Activated CD8-positive, alpha-beta memory T cell treated with anti-CD3 and anti-CD28 coated beads for 48 hours (primary cell): ENCODE results near the gene SLC66A2.

Experiments
- DNase-seq, 3 experiments: peaks; one replicate each; pipeline ENCODE4 v3.0.0-alpha.2; 2020; ENCODE audit warnings: low read depth in 2 of 3, low spot score in 2 of 3

Gene SLC66A2

DNA sequence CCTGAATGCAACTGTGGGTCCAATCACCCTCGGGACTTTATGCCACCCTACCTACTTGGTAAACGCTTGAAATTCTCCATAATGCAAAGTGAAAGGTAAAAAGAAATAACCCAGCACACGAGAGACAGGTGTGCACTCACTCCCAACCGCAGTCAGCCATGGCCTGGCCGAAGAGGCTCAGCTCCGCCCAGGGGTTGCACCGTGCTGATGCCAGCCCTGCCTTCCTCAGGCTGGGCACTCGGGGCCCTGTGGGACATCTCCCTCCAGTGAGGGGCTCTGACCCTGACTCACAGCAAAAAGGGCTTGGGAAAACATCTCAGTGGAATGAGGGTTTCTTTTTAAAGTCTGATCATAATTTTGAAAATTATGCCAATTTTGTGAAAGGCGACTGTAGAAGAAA lies 13.3 kb downstream of the SLC66A2 start:
- DNase-seq: no peak

DNA sequence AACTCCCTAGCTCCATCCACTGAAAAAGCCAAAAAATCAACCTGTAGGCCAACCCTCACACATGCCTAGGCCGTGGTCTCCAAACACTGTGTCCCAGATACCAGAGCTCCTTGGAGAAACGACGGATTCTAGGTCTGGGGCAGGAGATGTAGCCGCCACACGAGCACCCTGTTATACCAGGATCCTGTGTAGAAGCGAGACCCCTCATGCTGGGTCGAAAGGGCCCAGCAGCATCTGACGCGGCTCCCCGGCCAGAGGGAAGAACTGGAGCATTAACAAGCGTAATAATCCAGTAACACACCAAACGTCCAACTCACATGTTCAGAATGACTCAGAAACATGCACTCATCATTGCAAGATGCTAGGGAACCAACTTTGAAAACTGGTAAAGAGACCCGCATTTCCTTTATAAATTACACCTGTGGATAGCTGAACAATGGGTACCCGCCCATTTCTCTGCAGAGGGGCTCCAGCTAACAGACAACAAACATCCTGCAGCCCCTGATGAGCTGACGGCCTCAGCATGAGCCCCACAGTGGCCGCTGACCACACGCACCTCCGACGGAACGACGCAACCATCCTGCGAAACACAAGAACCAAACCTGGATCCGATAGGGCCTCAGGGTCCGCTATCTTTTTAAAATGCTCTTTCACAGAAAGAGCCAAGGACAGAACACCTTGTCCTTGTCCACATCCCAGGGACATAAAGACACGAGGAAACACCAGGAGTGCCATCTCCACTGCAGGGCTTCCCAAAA lies 14.2 kb downstream of the SLC66A2 start:
- DNase-seq: no peak

DNA sequence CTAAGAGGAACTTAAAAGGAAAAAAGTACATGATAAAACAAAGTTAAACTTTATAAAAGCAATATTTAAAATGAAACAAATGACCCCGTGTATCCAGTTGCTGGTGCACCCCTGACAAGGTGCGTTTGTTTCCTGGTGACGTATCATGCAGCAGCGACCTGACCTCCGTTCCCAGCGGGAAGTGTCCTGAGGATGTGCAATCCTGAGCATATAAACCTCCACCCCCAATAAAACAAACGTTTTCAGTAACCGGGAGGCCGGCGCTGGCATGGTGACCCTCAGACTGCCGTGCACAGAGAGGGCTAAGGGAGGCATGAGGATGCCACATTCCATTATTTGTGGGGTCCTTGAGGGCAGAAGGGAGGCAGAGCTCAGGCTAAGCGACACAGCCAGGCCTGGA lies 14.8 kb downstream of the SLC66A2 start:
- no peak for DNase-seq

DNA sequence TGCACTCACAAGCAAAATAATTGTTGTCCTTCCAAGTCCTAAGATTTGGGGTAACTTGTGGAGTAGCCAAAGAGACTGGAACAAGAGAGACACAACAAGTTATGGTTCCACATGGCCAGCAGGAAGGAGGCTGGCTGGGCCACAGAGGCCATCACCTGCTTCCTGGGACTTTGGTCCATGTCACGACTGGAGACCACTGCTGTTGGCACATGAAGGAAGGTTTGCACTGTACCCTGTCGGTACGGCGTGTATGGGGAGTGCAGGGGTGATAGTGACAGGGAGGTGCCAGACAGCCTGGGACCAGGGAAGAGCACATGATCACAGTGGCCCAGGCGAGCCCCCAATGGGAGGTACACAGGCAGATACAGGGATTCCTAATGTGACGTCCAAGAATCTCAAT lies 15.5 kb downstream of the SLC66A2 start:
- no peak for DNase-seq

DNA sequence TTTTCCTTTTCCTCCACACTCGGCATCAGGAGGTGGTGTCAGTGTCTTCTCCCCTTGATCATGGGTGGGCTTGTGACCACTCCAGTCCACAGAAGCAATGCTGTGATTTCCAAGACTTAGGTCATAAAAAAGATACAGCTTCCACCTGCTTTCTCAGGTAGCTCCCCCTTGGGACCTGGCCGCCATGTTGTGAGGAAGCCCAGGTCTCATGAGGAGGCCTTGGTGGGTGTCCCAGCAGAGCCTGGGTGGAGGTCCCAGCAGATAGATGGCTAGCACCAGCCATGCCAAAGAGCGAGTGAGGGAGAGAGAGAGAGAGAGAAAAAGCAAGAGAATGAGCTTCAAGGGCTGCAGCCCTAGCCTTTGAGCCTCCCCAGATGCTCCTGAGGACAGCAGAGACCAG lies 16.0 kb downstream of the SLC66A2 start:
- no peak for DNase-seq

DNA sequence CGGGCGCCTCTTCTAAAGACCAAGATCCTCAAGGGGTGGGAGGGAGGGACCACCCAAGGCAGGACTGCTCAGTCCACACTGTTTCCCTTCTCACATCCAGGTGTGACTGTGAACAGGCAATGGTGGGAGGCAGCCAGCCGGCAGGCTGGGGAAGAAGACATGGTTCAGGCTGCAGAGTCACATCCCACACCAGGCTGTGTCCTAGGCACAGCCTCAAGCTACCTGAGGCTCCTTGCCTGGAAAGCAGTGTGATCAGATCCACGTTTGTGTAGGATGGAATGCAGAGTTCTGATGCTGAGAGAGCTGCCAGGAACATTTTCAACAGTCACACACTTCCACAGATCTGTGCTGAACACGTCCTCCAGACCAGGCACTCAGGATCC lies 16.4 kb downstream of the SLC66A2 start:
- no peak for DNase-seq

DNA sequence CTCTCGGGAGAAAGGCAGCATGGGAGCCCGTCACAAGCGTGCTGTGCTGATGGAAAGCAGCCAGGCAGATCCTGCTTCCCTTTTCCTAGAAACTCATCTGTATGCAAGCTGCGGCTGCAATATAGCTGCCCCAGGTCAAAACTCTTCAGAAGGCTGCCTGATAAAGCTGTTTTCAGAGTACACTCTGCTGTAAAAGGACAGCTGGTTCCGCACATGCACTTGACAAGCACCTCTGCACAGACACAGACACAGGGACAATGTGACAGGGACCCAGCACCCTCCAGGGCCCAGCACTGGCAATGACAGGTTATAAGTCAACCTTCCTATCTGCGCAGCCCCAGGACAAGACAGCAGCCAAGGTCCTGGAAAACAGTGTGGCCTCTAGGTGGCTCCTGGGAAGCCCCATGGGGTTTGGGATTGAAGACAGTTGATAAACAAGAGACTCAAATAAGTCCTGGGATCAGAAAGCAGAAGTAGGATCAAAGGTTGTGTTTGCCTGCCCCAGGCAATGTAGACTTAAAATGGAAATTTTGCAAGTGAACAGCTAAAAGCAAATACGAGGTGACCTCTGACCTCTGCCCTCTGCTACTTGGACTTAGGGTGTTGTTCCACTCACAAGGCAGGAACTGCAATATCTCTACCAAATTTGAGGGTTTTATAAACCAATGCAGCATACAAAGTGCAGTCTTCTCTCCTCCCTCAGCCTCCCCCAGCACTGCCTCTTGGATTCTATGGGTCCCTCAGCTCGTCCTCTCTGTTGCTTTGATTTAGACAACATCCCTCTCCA lies 16.9 kb downstream of the SLC66A2 start:
- DNase-seq: no peak

DNA sequence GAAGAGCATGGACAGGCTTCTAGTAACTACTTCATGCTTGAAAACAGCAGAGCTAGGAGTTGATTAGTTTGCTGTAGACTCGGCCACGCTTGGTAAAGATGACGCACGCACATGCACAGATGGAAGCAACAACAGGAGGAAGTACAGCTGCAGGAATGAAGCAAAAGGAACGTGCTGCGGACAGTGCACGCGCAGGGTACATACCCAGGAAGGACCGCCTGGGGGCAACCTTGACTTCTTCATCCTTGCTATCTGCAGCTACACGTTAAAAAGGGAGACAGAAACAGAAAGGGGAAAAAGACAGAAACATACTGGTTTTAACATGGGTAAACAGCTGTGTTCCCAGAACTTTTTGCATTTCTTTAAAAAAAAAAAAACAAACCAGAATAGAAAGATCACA lies 17.7 kb downstream of the SLC66A2 start:
- no peak for DNase-seq

DNA sequence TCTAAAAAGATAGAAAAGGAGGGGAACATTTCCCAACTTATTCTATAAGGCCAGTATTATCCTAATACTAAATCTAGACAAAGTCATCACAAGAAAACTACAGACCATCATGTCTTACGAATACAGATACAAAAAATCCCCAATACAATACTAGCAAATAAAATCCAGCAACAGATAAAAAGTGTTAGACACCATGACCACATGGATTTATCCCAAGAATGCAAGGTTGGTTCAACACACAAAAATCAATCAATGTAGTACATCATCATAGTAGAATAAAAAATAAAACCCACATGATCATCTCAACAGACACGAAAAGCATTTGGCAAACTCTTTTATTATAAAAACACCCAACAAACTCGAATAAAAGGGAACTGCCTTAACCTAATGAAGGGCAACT lies 18.5 kb downstream of the SLC66A2 start:
- DNase-seq: no peak

DNA sequence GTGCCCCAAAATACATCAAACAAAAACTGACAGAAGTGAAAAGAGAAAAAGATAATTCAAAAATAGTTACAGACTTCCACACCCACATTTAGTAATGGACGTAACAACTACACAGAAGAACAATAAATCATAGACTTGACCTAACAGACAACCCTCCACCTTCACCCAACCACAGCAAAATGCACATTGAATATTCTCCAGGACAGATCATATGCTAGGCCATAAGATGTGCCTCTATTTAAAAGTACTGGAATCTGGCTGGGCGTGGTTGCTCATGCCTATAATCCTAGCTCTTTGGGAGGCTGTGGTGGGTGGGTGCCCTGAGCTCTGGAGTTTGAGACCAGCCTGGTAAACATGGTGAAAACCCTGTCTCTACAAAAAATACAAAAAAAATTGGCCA lies 20.0 kb downstream of the SLC66A2 start:
- no peak for DNase-seq

DNA sequence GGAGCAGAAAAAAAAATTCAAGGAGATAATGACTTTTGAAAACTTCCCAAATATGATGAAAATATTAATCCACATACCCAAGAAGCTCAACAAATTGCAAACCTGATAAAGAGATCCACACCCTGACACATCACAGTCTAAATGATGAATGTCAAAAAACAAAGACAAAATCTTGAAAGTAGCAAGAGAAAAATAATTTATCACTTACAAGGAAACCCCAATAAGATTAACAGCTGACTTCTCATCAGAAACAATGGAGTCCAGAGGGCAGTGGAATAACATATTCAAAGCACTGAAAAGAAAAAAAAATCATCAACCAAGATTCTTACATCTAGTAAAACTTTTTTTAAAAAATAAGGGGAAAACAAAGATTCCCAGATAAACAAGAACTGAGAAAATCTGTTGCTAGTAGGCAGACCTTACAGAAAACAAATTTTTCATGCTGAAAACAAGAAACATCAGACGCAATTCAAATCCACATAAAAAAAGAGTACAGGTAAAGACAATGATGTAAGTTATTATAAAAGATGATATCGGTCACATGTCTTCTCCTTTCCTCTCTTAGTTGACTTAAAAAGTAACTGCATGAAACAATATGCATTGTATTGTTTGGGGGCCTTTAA lies 21.3 kb downstream of the SLC66A2 start:
- no peak for DNase-seq

DNA sequence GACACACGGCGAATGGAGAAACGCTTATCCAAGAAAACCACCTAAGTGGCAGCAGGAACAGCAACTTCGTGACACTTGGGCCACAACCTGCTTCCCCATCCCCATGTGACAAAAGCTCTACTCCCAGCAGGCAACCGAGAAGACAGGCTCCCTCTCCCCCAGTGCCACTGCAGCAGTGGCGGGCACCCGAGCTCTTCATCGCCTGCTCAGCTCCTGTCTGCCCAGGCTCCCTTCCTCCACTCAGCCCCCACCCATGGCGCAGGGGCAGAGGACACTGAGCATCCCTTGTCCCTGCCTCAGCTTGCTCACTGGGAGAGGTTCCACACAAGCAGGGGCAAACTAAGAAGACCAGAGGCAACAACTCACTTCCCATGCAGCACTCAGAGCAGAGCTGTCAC lies 22.9 kb downstream of the SLC66A2 start:
- no peak for DNase-seq

DNA sequence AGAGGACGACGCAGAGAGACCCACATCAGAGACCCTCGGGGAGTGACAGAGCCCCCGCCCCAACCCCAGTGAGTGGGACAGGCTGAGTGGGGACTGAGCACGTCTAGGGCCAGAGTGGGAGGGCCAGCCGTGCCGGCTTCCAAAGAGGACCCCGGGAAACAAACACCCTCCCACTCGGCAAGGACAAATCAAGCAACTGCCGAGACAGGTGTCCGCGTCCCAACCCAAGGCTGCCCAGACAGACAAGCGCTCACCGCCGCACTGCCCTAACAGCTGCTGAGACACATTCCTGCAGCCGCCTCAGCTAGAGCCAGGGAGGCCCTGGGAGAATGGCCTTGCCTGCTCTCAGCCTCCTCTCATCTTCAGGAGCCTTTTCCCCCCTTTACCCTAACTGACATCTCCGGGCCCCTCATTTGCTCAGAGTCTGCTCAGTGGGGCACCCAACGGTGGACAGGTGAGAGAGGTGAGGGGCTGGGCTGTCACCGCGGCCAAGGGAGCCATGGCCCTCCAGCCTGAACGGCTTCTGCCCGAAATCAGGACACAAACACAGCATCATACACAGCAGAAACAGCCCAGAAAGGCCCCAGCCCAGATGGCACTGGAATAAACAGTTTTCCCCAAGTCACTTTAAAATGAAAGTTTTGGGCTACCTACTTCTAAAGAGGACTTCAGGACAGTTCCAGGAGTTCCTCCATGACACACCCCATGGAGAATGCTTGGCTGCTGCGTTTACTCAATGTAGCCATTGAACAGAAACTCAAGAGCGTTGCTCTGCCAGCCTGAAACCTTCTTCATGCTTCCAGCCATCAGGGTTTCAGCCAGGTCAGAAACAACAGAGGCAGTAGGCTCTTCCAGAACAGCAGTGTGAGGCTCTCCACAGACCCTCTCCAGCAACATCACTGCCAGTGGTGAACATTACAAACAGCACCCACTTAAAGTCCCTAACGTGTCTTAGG lies 23.6 kb downstream of the SLC66A2 start:
- no peak for DNase-seq

DNA sequence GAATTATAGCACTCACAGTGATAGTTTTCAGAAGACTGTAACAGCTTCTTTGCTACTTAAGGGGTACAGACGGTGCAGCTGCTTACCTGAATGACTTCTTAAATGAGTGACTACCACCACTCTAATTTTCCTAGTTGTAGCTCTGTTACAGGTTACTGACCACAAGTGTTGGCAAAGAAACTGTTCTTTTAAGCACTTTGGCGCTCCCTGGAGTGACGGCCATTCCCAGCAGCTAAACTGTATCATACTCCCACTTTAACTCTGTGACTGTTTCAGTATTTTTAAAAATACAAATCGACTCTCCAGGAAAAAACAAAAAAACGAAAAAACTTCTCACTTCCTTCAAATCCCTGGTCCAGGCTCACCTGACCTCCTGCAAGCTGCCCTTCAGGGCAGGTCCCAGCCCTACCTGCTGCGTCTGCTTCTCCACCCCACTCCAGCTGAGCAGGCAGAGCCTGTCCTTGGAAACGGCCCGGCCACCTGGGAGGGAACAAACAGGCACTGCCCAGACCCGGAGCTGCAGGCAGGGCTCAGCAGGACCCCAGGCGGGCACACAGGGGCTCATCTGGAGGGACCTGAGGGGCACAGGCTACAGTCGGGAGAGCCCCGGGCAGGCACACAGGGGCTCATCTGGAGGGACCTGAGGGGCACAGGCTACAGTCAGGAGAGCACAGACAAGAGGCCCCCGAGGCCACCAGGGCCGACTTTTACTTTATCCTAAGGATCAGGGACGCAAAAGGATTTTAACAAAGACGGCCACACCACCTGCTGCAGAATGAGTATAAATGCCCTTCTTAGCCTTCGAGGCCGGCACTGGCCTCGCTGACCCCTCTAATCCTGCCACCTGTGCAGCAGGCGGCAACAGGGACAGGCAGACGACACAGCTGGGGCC lies 24.5 kb downstream of the SLC66A2 start:
- DNase-seq: no peak

DNA sequence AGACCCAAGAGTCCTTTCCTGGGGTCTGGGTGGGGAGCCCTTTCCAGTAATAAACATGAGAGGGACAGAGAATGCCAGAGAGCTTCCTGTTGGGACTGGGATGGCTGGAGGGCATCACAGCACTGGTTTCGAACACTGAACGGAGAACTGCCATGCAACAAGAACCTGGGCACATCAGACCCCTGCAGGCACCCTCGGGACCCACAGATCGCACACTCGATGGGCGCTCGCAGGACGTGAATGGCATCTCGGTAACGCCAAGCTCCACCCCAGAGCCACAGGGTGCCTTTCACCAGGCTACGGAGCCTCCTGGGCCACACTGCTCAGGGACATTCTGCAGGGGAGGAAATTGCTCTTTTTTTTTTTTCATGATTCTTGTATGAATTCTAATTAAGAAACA lies 25.1 kb downstream of the SLC66A2 start:
- DNase-seq: no peak

DNA sequence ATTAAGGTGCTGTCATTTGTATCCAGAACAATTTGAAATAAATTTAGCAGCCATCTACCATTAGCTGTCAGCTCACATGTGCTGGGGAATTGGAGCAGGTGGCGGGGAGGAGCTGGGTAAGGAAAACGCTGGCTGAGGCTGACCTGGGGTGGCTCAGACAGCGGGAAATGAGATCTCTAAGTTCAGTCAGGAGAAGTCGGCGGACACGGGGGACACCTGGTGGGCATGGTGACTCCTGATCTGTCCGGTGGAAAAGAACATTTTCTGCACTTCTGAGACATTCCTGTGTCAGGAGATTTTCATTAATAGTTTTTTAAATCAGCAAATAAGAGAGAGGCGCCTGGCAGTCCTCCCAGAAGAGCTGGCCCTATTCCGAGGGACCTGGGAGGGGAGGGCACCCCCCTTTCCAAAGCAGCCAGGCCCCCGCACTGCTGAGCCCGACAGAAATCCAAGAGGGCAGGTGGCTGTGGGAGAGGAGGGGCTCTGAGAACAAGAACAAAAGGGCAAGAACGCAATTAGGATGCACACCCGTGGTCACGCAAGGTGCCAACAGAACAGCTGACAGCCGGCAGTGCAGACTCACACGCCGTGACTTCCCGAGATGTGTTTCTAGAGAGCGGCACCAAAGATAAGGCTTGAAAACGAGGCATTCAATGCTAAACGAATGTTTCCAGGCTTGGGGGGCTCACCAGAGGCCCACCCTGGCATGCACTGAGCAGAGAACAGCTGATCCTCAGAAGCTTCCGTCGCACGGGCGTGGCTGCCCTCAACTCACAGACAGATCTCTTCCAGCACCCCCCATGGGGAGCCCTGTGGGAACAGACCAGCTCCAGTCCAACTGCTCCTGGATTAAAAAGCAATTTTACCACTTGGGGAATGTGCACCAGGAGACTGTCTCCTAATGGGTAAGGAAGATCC lies 26.4 kb downstream of the SLC66A2 start:
- DNase-seq: no peak

DNA sequence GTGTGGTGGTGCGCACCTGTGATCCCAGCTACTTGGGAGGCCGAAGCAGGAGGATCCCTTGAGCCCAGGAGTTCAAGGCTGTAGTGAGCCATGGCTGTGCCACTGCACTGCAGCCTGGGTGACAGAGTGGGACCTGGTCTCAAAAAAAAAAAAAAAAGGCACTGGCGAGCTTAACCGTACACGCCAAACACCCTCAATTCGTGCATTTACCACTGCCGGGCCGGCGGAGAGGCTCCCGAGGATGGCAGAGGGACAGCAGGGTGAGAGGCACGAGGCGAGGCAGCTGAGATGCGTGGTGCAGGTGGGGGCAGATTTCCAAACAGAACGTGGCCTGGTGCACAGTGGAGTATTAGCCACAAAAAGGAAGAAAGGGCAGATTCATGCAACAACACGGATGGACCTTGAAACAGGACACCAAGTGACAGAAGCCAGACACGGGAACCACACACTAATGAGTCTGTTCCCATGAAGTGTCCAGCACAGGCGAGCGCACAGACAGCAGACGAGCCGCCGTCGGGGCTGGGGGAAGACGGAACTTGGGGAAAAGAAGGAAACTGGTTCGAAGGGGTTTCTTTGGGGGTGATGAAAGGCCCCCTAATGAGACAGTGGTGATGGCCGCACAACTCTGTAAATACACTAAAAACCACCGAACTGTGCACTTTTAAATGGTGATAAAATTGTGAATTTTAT lies 27.4 kb downstream of the SLC66A2 start:
- DNase-seq: no peak

DNA sequence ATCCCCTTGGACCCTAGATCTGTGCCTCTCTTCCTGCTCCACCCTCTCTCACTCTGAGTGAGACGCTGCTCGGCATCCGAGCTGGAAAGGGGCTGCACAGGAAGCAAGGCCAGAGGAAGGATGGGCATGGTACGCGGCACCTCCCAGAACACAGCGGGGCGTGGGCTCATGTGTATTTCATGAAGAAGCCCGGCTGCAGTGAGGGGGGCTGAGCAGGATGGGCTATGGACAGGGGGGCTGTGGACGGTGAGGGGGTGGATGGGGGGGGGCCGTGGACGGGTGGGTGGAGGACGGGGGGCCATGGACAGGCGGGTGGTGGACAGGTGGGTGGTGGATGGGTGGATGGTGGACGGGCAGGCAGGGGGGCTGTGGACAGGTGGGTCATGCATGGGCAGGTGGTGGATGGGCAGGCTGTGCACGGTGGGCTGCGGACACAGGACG lies 28.5 kb downstream of the SLC66A2 start:
- DNase-seq: no peak
